Nephron (organoid): Measurements from ENCODE around the gene KPNA3.

Source experiments
- H3K27ac Mint-ChIP-seq, 3 experiments: 2 replicates each; pipeline ENCODE4 v1.8.0; 2020; ENCODE audit warnings: mixed read lengths in 3 of 3, mild to moderate bottlenecking in 2 of 3, moderate library complexity in 1 of 3
- H3K27me3 Mint-ChIP-seq: 2 replicates; pipeline ENCODE4 v1.8.0; 2021; ENCODE audit warnings: low read depth, mild to moderate bottlenecking, moderate library complexity, mixed read lengths
- H3K36me3 Mint-ChIP-seq: 2 replicates; pipeline ENCODE4 v1.8.0; 2020; ENCODE audit warnings: low read depth, mixed read lengths
- H3K4me1 Mint-ChIP-seq: 2 replicates; pipeline ENCODE4 v1.8.0; 2020; ENCODE audit warnings: mixed read lengths
- H3K4me3 Mint-ChIP-seq, 3 experiments: 2 replicates each; pipeline ENCODE4 v1.8.0; 2020; ENCODE audit warnings: mild to moderate bottlenecking in 3 of 3, mixed read lengths in 3 of 3, moderate library complexity in 2 of 3
- H3K9me3 Mint-ChIP-seq: 2 replicates; pipeline ENCODE4 v1.8.0; 2020; ENCODE audit warnings: mixed read lengths
- TF ChIP-seq, protein P1 (sequence below), 3 experiments: fragments of 200-600 bp; sonication (generic); IDR thresholded peaks; one replicate each; pipeline ENCODE4 v1.5.0; 2021; ENCODE audit warnings: antibody characterized with exemption in 3 of 3; ENCODE audit not compliant: unreplicated experiment in 3 of 3

KPNA3 gene, protein sequence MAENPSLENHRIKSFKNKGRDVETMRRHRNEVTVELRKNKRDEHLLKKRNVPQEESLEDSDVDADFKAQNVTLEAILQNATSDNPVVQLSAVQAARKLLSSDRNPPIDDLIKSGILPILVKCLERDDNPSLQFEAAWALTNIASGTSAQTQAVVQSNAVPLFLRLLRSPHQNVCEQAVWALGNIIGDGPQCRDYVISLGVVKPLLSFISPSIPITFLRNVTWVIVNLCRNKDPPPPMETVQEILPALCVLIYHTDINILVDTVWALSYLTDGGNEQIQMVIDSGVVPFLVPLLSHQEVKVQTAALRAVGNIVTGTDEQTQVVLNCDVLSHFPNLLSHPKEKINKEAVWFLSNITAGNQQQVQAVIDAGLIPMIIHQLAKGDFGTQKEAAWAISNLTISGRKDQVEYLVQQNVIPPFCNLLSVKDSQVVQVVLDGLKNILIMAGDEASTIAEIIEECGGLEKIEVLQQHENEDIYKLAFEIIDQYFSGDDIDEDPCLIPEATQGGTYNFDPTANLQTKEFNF

DNA sequence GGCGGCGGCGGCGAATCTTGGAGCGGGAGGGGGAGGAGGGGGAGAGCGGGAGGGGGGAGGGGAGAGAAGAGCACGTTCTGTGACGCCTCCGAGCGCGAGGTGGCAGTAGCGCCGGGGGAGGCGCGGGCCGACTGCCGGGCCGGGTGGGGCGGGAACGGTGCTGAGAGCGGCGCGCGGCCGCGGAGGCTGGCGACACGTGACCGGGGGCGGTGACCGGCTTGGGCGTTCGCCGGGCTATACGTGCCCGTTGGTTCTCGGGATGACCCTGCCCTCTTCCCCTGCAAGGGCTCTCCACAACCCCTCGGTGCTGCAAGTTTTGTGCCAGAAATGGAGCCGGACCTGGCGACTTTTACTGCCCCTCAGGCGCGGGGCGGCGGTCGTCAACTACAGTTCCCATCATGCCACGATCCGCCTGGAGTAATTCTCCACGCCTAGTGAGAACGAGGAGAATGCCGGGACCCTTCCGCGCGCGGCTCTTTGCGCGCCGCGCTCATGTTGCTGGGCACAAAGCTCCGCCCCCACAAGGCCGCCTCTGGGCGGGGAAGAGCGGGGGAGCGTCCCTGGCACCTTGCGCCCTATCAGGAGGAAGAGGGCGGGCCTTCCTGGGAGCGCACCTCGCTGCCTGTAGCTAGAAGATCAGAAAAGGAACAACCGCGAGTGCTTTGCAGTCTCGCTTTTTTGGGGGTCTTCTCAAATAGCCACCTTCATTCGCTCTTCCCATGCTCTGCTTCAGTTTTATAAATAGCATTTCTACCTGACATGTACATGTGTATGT, at the start of gene KPNA3:
Gene KPNA3, minus strand, starts transcription at position 133 of the 775 bp plus-strand sequence. CDS start 176 bp downstream, outside the sequence.
- Mint-ChIP-seq H3K36me3 (peaks cover 11% of the 10 kb centered on the region), H3K9me3 (no peaks in the 10 kb centered on the region), H3K27ac (peak within 1 kb of the TSS; percentile 97 to 99 (median 99)), H3K27me3 (no peaks in the 10 kb centered on the region), H3K4me3 (peak within 1 kb of the TSS; percentile 93 to 100 (median 99)), H3K4me1 (peaks cover 25% of the 10 kb centered on the region)
- TF ChIP-seq, protein P1, sequence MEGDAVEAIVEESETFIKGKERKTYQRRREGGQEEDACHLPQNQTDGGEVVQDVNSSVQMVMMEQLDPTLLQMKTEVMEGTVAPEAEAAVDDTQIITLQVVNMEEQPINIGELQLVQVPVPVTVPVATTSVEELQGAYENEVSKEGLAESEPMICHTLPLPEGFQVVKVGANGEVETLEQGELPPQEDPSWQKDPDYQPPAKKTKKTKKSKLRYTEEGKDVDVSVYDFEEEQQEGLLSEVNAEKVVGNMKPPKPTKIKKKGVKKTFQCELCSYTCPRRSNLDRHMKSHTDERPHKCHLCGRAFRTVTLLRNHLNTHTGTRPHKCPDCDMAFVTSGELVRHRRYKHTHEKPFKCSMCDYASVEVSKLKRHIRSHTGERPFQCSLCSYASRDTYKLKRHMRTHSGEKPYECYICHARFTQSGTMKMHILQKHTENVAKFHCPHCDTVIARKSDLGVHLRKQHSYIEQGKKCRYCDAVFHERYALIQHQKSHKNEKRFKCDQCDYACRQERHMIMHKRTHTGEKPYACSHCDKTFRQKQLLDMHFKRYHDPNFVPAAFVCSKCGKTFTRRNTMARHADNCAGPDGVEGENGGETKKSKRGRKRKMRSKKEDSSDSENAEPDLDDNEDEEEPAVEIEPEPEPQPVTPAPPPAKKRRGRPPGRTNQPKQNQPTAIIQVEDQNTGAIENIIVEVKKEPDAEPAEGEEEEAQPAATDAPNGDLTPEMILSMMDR (IDR thresholded peaks at IDR 0.05; ENCODE audit: unreplicated experiment in 3 of 3), result peak in 1 of 3 experiments; percentile 15

DNA sequence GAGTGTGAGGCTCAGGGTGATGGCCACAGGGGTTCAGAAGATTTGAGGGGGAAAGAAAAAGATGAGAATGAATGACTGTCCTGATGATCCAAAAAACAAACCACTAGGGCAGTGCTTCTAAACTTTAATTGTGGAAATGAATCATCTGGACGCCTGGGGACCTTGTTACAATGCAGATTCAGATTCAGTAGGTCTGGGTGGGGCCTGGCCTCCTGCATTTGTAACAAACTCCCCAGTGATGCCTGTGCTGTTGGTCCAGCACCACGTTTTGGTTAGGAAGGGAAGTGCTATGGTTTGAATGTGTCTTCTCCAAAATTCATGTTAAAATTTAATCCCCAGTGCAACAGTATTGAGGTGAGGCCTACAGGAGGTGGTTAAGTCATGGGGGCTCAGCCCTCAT, 49.5 kb upstream of the KPNA3 start:
- Mint-ChIP-seq H3K4me3 (no peak overlapping the region), H3K4me1 (no peaks in the 10 kb centered on the region), H3K9me3 (no peaks in the 10 kb centered on the region), H3K27me3 (peaks cover 11% of the 10 kb centered on the region), H3K36me3 (no peaks in the 10 kb centered on the region), H3K27ac (no peak overlapping the region)
- TF ChIP-seq, protein P1 (IDR thresholded peaks at IDR 0.05; ENCODE audit: unreplicated experiment in 3 of 3), result no peak

DNA sequence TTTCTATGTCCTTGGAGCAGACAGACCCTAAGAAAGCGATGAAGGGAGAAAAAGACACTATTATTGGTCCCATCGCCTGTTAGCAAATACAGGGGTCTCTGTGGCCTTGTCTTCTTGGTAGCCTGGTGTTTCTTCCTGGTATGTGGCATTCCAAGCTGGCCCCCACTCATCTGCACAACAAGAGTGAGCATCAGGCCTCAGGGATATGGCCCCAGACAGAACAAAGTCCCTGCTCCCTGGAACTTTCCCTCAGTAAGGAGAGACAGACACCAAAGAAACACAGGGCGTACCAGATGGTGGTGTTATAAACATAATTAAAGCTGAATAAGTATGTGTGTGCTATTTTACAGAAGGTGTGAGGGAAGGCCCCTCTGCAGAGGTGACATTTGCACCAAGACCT, 48.2 kb upstream of the KPNA3 start:
- Mint-ChIP-seq H3K27ac (no peak overlapping the region), H3K4me1 (no peaks in the 10 kb centered on the region), H3K27me3 (peaks cover 5% of the 10 kb centered on the region), H3K4me3 (no peak overlapping the region), H3K9me3 (no peaks in the 10 kb centered on the region), H3K36me3 (no peaks in the 10 kb centered on the region)
- TF ChIP-seq, protein P1 (IDR thresholded peaks at IDR 0.05; ENCODE audit: unreplicated experiment in 3 of 3), result no peak

DNA sequence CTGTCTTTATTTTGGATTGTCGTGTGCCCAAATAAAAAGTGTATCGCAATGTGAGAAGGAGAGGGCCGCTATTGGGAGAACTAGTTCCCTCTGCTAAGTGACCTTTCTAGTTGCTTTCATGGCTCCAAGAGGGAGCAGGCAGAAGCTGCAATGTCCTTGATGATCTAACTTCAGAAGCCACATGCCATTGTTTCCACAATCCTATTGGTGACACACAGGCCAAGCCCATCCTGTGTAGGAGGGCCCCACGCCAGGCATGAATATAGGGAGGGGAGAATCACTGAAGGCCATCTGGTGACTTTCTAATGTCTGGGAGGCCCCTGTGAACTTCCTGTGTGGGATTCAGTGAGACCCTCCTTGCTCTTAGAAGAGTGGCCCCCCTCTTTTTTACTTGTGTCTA, 47.8 kb upstream of the KPNA3 start:
- H3K4me3 Mint-ChIP-seq, result no peak overlapping the region
- no peaks in the 10 kb centered on the region for H3K9me3 Mint-ChIP-seq
- H3K27ac Mint-ChIP-seq, result no peak overlapping the region
- H3K4me1 Mint-ChIP-seq, result no peaks in the 10 kb centered on the region
- TF ChIP-seq, protein P1 (IDR thresholded peaks at IDR 0.05; ENCODE audit: unreplicated experiment in 3 of 3), result no peak
- H3K36me3 Mint-ChIP-seq, result no peaks in the 10 kb centered on the region
- H3K27me3 Mint-ChIP-seq, result peaks cover 4% of the 10 kb centered on the region

DNA sequence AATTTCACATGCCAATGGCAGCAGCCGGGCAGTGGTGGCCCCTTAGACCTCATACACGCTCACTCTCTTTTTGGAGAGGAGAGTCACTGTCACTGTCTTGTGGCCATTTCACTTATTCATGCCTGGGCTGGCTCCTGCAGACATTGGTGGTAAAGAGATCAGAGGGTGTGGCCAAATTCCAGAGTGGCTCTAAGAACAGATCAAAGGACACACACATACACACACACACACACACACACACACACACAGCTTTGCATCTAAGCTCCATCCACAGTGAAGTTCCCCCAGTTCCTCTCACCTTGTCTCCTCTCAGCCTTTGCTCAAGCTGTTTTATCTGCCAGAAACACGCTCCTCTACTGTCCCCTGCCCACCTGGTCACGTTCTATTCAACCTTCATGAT, 46.5 kb upstream of the KPNA3 start:
- no peaks in the 10 kb centered on the region for H3K36me3 Mint-ChIP-seq
- H3K9me3 Mint-ChIP-seq, result no peaks in the 10 kb centered on the region
- no peak overlapping the region for H3K4me3 Mint-ChIP-seq
- H3K27ac Mint-ChIP-seq, result no peak overlapping the region
- H3K4me1 Mint-ChIP-seq, result no peaks in the 10 kb centered on the region
- peaks cover 4% of the 10 kb centered on the region for H3K27me3 Mint-ChIP-seq
- TF ChIP-seq, protein P1 (IDR thresholded peaks at IDR 0.05; ENCODE audit: unreplicated experiment in 3 of 3), result no peak
